Neural progenitor cell (in vitro differentiated cells): Measurements from ENCODE around the gene NSUN4.

Source experiments
- EZH2 ChIP-seq: fragments of 200-600 bp; sonication (generic); IDR thresholded peaks from 2 replicates; pipeline ENCODE4 v1.6.1; 2017; ENCODE audit warnings: antibody characterized with exemption, mild to moderate bottlenecking, moderate library complexity
- TF ChIP-seq, protein P1 (sequence below): fragments of 200-600 bp; sonication (generic); IDR thresholded peaks from 2 replicates; pipeline ENCODE4 v1.5.1; 2017; ENCODE audit warnings: antibody characterized with exemption, mild to moderate bottlenecking

DNA sequence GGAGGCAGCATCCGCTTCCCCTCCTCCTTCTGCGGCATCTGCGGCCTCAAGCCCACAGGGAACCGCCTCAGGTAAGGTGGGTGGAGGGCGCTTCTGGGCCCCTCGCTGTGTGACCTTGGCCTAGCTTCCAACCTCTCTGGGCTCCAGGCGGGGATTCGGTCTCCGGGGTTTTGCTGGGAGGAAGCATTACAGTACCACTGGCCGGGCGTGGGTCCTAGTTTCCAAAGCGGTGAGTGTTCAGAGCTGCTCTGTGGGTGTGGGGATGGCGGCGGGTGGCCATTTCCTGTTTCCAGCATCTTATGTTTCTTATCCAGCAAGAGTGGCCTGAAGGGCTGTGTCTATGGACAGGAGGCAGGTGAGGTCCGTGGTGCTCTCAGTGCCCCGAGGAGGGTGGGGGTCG, 65.1 kb downstream of the NSUN4 start:
- TF ChIP-seq, protein P1, sequence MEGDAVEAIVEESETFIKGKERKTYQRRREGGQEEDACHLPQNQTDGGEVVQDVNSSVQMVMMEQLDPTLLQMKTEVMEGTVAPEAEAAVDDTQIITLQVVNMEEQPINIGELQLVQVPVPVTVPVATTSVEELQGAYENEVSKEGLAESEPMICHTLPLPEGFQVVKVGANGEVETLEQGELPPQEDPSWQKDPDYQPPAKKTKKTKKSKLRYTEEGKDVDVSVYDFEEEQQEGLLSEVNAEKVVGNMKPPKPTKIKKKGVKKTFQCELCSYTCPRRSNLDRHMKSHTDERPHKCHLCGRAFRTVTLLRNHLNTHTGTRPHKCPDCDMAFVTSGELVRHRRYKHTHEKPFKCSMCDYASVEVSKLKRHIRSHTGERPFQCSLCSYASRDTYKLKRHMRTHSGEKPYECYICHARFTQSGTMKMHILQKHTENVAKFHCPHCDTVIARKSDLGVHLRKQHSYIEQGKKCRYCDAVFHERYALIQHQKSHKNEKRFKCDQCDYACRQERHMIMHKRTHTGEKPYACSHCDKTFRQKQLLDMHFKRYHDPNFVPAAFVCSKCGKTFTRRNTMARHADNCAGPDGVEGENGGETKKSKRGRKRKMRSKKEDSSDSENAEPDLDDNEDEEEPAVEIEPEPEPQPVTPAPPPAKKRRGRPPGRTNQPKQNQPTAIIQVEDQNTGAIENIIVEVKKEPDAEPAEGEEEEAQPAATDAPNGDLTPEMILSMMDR = no peak
- TF ChIP-seq EZH2 = no peak
